DLD1 (cell line): ENCODE results near the gene NAV1.

Source experiments
- in situ Hi-C: cut with HindIII; loops from 2 replicates; pipeline ENCODE4 v1.10.0; 2017; ENCODE audit warnings: low sequenced_read_pairs

NAV1 gene

DNA sequence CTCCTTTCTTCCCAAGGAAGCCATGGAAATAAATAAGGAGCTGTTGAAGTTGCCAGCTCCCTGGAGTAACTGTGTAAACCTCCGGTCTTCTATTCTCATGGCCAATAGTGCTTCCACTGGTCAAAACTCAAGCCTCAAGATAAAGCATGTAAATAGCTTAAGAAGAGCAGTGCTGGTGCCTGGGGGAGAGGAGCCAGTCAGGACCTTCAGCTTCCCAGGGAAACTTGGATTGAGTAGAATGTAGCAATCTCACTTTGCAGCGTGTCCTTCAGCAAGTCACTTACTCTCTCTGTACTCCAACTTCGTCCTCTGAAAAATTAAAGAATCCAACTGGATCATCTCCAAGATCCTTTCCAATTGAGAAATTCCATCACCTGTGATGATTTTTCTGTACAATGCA lies 44.7 kb downstream of the NAV1 start:
- in situ Hi-C loops = no loop called here

DNA sequence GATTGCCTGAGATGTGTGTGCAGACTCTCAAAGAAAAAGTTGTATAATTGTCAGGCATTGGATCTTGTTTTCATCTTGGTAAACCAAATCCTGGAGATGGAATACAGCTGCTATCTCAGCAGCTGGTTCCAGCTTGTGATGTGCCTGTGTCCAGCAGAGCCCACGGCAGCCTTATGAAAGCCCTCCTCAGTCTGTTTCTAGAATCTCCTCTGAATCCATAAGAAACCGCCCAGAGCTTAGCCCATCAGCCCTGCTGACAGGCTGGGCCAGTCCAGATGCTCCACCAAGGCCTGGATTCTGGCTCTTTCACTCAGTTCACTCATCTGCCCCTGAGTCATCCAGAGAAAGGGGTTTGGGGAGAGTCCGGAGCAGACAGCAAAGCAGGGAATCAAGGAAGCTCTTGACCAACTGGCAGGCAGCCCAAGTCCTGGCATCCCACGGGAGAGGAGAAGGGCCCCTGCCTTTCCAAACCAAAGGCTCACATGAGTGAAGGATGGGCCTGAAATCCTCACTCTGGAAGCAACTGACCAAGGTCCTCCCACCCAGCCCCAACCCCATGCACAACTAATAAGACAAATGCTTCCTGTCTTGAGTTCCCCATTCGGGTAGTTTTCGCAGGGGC lies 45.7 kb downstream of the NAV1 start:
- in situ Hi-C loops = no loop called here

DNA sequence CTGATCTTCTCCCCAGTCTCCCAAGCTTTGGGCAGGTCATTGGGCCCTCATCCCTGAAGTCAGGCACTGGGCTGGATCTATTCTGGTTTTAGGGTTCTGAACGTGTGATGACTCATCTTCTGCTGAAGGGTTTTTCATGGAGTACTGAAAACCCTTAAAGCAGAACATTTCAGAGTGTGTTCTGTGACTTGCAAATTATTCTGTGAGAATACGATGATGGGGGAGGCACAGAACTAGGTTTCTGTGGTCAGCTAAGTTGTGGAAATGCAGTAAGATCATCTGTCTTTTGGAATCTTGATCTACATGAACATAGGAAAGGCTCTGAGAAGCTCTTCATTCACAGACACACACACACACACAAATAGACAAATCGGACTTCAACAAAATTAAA lies 46.2 kb downstream of the NAV1 start:
- in situ Hi-C loops = no loop called here

DNA sequence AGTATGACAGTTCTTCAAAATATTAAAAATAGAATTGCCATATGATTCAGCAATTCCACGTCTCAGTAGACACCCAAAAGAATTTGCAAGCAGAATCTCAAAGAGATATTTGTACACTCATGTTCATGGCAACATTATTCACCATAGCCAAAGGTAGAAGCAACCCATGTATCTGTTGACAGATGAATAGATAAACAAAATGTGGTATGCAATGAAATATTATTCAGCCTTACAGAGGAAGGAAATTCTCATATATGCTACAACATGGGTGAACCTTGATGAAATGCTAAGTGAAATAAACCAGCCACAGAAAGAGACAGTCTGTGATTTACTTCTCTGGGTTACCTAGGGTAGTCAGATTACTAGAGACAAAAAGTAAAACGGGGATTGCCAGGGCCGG lies 47.0 kb downstream of the NAV1 start:
- in situ Hi-C loops = no loop called here

DNA sequence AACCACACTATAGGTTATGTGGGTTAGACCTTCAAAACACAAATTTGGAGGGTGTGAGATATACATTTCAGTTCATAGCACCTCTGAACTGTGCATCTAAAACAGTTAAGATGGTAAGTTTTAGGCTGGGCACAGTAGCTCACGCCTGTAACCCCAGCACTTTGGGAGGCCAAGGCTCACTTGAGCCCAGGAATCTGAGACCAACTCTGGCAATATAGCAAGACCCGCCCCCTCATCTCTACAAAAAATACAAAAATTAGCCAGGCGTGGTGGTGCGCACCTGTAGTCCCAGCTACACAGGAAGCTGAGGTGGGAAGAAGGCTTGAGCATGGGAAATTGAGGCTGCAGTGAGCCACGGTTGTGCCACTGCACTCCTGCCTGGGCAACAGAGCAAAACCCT lies 47.9 kb downstream of the NAV1 start:
- in situ Hi-C loops = no loop called here

DNA sequence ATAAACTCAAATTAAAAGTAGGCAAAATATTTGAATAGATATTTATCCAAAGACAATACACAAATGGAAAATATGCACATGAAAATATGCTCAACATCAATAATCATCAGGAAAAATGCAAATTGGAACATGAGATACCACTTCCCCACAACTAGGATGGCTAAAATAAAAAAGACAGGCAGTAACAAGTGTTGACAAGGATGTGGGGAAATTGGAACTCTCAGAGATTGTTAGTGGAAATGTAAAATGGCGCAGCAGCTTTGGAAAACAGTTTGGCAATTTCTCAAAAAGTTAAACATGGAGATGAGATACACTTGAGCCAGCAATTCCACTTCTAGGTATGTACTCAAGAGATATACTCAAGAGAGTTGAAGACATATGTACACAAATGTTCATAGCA lies 48.8 kb downstream of the NAV1 start:
- in situ Hi-C loops = no loop called here
